ENCODE data around the gene RIPK3.

- TF ChIP-seq CTCF (conservative IDR thresholded peaks at IDR 0.05) (no peak), ZFX (IDR thresholded peaks at IDR 0.05) (no peak)
These were observed 50.0 kb downstream of the RIPK3 start for GRCh38 chr14:24289649-24290280.

Measured in C4-2B (cell line).